Peyer's patch (tissue), 4 donors: ENCODE results near the gene EVC2. TPM values are rescaled to one million over a fixed set of nuclear protein-coding genes. Genes with fewer than 3 reads are reported as not detected.

Experiments used
- DNase-seq, 3 donors: peaks; one replicate each; pipeline ENCODE4 v3.0.0-alpha.2; 2017 to 2019
- H3K27ac ChIP-seq, 4 donors: fragments of 200-600 bp; sonication (generic); one replicate each; pipeline ENCODE4 v1.5.1; 2016 to 2019
- H3K27me3 ChIP-seq, 2 donors: fragments of 200-600 bp; sonication (generic); one replicate each; pipeline ENCODE4 v1.5.1; 2019
- H3K36me3 ChIP-seq, 3 donors: fragments of 200-600 bp; sonication (generic); one replicate each; pipeline ENCODE4 v1.5.1; 2016 to 2019
- H3K4me1 ChIP-seq, 4 donors: fragments of 200-600 bp; sonication (generic); one replicate each; pipeline ENCODE4 v1.5.1; 2016 to 2019
- H3K4me3 ChIP-seq, 4 donors: fragments of 200-600 bp; sonication (generic); 1 replicate in 3 of 4; 2 replicates in 1 of 4; pipeline ENCODE4 v1.5.1; 2016 to 2019; ENCODE audit warnings: mild to moderate bottlenecking in 1 of 4
- H3K9me3 ChIP-seq, 4 donors: fragments of 200-600 bp; sonication (generic); one replicate each; pipeline ENCODE4 v1.5.1; 2016 to 2019; ENCODE audit warnings: mild to moderate bottlenecking in 1 of 4
- CTCF ChIP-seq, 6 experiments: fragments of 450-650 bp in 4 of 6; fragments of 200-600 bp in 2 of 6; sonication (generic) in 1 of 6; IDR thresholded peaks; one replicate each; pipeline ENCODE4 v1.5.1; 2017 to 2019; ENCODE audit warnings: antibody characterized with exemption in 6 of 6, mild to moderate bottlenecking in 3 of 6, moderate library complexity in 1 of 6
- POLR2A ChIP-seq, 2 donors: fragments of 450-650 bp; IDR thresholded peaks; one replicate each; pipeline ENCODE4 v1.5.1; 2017; ENCODE audit warnings: antibody characterized with exemption in 2 of 2, mild to moderate bottlenecking in 2 of 2, moderate library complexity in 2 of 2
- total RNA-seq, 4 donors: library from RNA; depleted of rRNA; stranded (reverse); fragments of >200 nt; gene quantifications; one replicate each; pipeline ENCODE4 v1.1.0, GENCODE V29; 2016

Gene EVC2
- total RNA-seq, 4 donors from 2014 or later: 0.70 to 32.2 (median 4.1) TPM

DNA sequence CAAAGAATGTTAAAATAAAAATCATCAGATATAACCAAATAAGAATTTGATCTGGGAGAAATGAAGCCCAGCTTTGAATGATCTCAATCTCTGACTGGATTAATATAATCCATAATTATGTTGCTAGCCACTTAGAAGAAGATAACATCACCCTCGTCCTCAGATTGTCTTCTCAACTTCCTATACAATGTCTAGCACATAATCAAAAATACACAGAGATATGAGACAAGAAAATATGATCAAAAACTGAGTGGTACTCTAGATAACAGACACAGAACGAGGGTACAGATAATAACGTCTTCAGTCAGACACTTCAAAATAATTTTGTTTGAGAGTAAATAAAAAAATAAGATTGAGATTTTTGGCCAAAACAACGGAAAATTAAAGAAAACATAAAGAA lies 47.1 kb downstream of the EVC2 start:
- Histone ChIP-seq H3K9me3 (no peaks in the 10 kb centered on the region), H3K36me3 (no peaks in the 10 kb centered on the region), H3K4me1 (no peaks in the 10 kb centered on the region), H3K4me3 (no peak overlapping the region), H3K27ac (no peak overlapping the region), H3K27me3 (no peaks in the 10 kb centered on the region)
- DNase-seq: no peak
- TF ChIP-seq POLR2A (IDR thresholded peaks at IDR 0.05) (no peak), CTCF (IDR thresholded peaks at IDR 0.05) (no peak)

- Histone ChIP-seq H3K27me3 (no peaks in the 10 kb centered on the region), H3K27ac (no peak overlapping the region), H3K9me3 (no peaks in the 10 kb centered on the region), H3K36me3 (no peaks in the 10 kb centered on the region), H3K4me3 (no peak overlapping the region), H3K4me1 (no peaks in the 10 kb centered on the region)
- no peak for TF ChIP-seq POLR2A (IDR thresholded peaks at IDR 0.05)
- no peak for TF ChIP-seq CTCF (IDR thresholded peaks at IDR 0.05)
- no peak for DNase-seq
Measured at GRCh38 chr4:5660185-5660584, 48.2 kb downstream of the EVC2 start.

DNA sequence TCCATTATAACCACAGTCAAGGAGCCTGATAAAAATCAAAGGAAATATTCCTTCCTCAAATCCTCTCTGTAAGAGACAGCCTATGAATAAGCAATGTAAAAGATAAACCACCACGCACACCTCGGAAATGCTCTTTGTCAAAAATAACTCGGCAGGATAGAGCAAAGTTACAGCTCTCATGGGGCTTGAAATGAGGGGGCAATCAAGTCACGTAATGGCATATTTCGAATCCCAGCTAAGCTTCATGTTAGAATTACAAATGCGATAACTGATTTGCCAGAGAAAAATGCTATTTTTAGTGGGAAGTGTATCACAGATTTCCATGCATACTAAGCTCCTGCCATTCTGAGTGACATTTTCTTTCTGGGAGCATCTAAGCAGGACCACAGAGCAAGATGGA lies 49.4 kb downstream of the EVC2 start:
- Histone ChIP-seq H3K4me3 (no peak overlapping the region), H3K9me3 (no peaks in the 10 kb centered on the region), H3K27me3 (no peaks in the 10 kb centered on the region), H3K27ac (no peak overlapping the region), H3K4me1 (no peaks in the 10 kb centered on the region), H3K36me3 (no peaks in the 10 kb centered on the region)
- DNase-seq: no peak
- TF ChIP-seq POLR2A (IDR thresholded peaks at IDR 0.05) (no peak), CTCF (IDR thresholded peaks at IDR 0.05) (no peak)

DNA sequence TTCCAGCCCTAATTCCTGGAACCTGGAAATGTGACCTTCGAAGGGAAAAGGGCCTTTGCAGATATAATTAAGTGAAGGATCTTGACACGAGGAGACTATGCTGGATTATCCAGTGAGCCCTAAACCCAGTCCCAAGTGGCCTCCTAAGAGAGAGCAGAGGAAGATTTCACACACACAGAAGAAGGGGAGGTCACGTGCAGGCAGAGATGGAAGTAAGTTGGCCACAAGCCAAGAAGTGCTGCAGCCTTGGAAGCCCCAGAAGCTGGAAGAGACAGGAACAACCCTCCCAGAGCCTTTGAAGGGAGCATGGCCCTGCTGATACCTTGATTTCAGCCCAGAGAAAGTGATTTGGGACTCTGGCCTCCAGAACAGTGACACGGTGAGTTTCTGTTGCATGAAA lies 51.9 kb downstream of the EVC2 start:
- Histone ChIP-seq H3K9me3 (no peaks in the 10 kb centered on the region), H3K4me3 (no peak overlapping the region), H3K27me3 (no peaks in the 10 kb centered on the region), H3K4me1 (no peaks in the 10 kb centered on the region), H3K27ac (no peak overlapping the region), H3K36me3 (no peaks in the 10 kb centered on the region)
- DNase-seq: no peak
- TF ChIP-seq CTCF (IDR thresholded peaks at IDR 0.05): no peak
- no peak for TF ChIP-seq POLR2A (IDR thresholded peaks at IDR 0.05)

GRCh38 chr4:5654791-5655190 lies 53.6 kb downstream of the EVC2 start:
- H3K4me3 ChIP-seq: no peak overlapping the region
- H3K27ac ChIP-seq: no peak overlapping the region
- H3K9me3 ChIP-seq: no peaks in the 10 kb centered on the region
- H3K4me1 ChIP-seq: no peaks in the 10 kb centered on the region
- no peak for TF ChIP-seq CTCF (IDR thresholded peaks at IDR 0.05)
- no peak for TF ChIP-seq POLR2A (IDR thresholded peaks at IDR 0.05)
- no peaks in the 10 kb centered on the region for H3K27me3 ChIP-seq
- no peaks in the 10 kb centered on the region for H3K36me3 ChIP-seq
- DNase-seq: no peak

DNA sequence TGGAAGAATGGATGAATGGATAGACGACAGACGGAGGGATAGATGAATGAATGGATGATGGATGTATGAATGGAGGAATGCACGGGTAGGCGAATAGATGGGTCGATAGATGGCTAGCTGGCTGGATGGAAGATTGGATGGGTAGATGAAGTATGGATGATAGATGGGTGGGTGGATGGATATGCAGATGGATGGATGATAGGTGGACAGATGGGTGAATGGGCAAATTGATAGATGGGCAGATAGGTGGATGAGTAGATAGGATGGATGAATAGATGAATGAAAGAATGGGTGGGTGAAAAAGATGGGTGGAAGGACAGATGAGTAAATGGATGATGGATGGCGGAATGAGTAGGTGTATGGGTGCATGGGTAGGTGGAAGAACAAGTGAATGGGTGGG lies 57.3 kb downstream of the EVC2 start:
- no peaks in the 10 kb centered on the region for H3K4me1 ChIP-seq
- no peaks in the 10 kb centered on the region for H3K27me3 ChIP-seq
- no peaks in the 10 kb centered on the region for H3K36me3 ChIP-seq
- TF ChIP-seq POLR2A (IDR thresholded peaks at IDR 0.05) (no peak), CTCF (IDR thresholded peaks at IDR 0.05) (no peak)
- DNase-seq: no peak
- no peak overlapping the region for H3K27ac ChIP-seq
- H3K4me3 ChIP-seq: no peak overlapping the region
- H3K9me3 ChIP-seq: no peaks in the 10 kb centered on the region
